Mammary epithelial cell (primary cell): ENCODE measurements around the gene TMED10.

Source experiments
- EZH2 ChIP-seq: IDR thresholded peaks from 2 replicates; pipeline ENCODE4 v1.6.1; 2012; ENCODE audit warnings: low read length, inconsistent platforms, borderline replicate concordance
- TF ChIP-seq, protein P1 (sequence below), 2 donors: IDR thresholded peaks in 1 of 2; conservative IDR thresholded peaks in 1 of 2; 2 replicates each; pipeline ENCODE4 v1.5.1; 2011 to 2012; ENCODE audit warnings: inconsistent platforms in 2 of 2, low read length in 2 of 2, mild to moderate bottlenecking in 2 of 2, control low read depth in 1 of 2, low read depth in 1 of 2; ENCODE audit not compliant: insufficient read depth in 1 of 2; ENCODE audit errors: extremely low read depth in 1 of 2

DNA sequence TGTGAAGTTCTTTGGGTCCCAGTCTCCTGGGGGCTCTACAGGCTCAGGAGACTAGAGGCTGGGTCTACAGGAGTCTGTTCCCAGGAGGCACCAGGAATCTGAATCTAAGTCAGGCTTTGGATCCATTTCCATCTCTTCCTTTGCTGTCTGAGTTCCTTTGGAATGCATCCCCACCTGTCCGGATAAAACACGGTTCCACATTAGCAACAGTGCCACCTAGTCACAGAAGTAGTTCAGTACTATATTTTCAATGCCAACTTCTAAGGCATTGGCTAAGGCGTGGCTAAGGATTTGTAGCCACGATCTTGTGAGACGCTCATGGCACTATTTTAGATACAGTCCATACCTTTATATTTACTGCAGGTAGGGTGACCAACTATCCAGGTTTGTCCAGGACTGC is 91.9 kb downstream of the TMED10 start:
- TF ChIP-seq, protein P1, sequence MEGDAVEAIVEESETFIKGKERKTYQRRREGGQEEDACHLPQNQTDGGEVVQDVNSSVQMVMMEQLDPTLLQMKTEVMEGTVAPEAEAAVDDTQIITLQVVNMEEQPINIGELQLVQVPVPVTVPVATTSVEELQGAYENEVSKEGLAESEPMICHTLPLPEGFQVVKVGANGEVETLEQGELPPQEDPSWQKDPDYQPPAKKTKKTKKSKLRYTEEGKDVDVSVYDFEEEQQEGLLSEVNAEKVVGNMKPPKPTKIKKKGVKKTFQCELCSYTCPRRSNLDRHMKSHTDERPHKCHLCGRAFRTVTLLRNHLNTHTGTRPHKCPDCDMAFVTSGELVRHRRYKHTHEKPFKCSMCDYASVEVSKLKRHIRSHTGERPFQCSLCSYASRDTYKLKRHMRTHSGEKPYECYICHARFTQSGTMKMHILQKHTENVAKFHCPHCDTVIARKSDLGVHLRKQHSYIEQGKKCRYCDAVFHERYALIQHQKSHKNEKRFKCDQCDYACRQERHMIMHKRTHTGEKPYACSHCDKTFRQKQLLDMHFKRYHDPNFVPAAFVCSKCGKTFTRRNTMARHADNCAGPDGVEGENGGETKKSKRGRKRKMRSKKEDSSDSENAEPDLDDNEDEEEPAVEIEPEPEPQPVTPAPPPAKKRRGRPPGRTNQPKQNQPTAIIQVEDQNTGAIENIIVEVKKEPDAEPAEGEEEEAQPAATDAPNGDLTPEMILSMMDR (conservative IDR thresholded peaks at IDR 0.05 in 1 of 2, IDR thresholded peaks at IDR 0.05 in 1 of 2; ENCODE audit: extremely low read depth in 1 of 2, insufficient read depth in 1 of 2, low read depth in 1 of 2, low read length in 2 of 2), result peak; percentile 45 to 63
- no peak for TF ChIP-seq EZH2
